ENCODE data around the gene PACRG.

- TF ChIP-seq CTCF (IDR thresholded peaks at IDR 0.05) (no peak), POLR2A (IDR thresholded peaks at IDR 0.05) (no peak)
Observed at GRCh38 chr6:162849269-162849668, 121.5 kb downstream of the PACRG start.

Measured in testis (tissue), 2 donors.